Muscle layer of colon (tissue), 2 donors: ENCODE data around the gene IL34.
A peak's percentile ranks its signal among the peaks of the same experiment; 100 is the strongest.

Experiments
- H3K27ac ChIP-seq: one replicate; pipeline ENCODE4 v1.7.0; 2013; ENCODE audit warnings: low read depth, mild to moderate bottlenecking, low read length, moderate library complexity
- H3K27me3 ChIP-seq, 2 donors: one replicate each; pipeline ENCODE4 v1.7.0; 2013; ENCODE audit warnings: low read length in 2 of 2, mild to moderate bottlenecking in 2 of 2; ENCODE audit not compliant: insufficient read depth in 2 of 2, control insufficient read depth in 1 of 2
- H3K36me3 ChIP-seq: one replicate; pipeline ENCODE4 v1.7.0; 2013; ENCODE audit warnings: mild to moderate bottlenecking, low read length; ENCODE audit not compliant: insufficient read depth
- H3K4me1 ChIP-seq: one replicate; pipeline ENCODE4 v1.7.0; 2013; ENCODE audit warnings: mild to moderate bottlenecking, low read length; ENCODE audit not compliant: insufficient read depth
- H3K4me3 ChIP-seq, 2 donors: one replicate each; pipeline ENCODE4 v1.7.0; 2013; ENCODE audit warnings: low read length in 2 of 2, low read depth in 1 of 2, mild to moderate bottlenecking in 1 of 2, moderate library complexity in 1 of 2
- H3K9ac ChIP-seq: one replicate; pipeline ENCODE4 v1.7.0; 2013; ENCODE audit warnings: low read length
- H3K9me3 ChIP-seq: one replicate; pipeline ENCODE4 v1.7.0; 2013; ENCODE audit warnings: mild to moderate bottlenecking, low read length
- donor health status: abdominal sarcoma.
- donor health status: Adenocarcinoma of cecum.

The IL34 gene

DNA sequence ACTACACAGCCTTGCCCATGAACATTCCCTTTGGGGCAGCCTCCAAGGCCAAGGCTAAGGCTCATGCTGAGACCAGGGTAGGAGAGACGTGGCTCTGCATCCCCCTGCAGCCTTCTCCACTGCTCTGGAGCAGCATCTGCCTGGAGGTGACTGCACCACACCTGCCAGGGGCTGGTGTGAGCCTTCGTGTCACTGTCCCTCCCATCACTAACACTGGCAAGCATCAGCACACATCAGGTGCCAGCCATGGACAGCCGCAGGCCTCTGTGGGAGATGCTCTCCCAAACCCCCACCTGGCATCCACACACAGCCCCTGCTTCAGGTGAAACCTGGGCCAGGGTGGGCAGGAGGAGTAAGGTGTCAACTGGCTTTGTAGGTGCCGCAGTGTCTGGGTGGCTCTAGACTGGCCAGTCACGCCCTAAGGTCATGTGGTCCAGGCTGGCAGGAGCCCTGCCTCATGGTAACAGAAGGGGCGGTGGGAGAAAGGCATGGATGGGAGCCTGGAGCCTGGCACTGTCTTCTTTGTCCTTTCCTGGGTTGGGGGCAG lies 57.5 kb downstream of the IL34 start:
- Histone ChIP-seq H3K27me3 (no peaks in the 10 kb centered on the region), H3K9me3 (no peaks in the 10 kb centered on the region), H3K4me1 (peaks cover 97% of the 10 kb centered on the region), H3K9ac (peak overlapping the region; percentile 23), H3K36me3 (no peaks in the 10 kb centered on the region), H3K27ac (peak overlapping the region; percentile 90), H3K4me3 (no peak overlapping the region)

DNA sequence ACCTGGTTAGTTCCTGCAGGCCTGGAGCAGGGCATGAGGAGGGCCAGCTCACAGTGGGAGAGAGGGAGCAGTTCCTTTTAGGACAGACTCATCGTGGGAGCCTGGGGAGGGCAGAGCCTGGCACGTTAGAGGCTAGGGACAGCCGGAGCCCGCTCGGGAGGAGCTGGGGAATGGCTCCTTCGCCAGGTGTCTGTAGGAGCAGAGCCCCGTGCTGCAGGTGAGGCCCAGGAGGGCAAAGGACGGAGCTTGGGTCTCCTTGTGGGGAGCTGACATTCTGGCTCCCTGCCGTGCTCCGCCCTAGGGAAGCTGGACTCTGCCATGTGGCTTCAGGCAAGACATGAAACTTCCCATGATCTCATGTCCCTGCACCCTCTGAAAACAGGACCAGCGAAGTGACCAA lies 58.2 kb downstream of the IL34 start:
- Histone ChIP-seq H3K4me1 (peaks cover 97% of the 10 kb centered on the region), H3K36me3 (no peaks in the 10 kb centered on the region), H3K27me3 (no peaks in the 10 kb centered on the region), H3K27ac (peak overlapping the region; percentile 90), H3K9ac (peak overlapping the region; percentile 23), H3K4me3 (no peak overlapping the region), H3K9me3 (no peaks in the 10 kb centered on the region)

- Histone ChIP-seq H3K9me3 (no peaks in the 10 kb centered on the region), H3K9ac (no peak overlapping the region), H3K27me3 (no peaks in the 10 kb centered on the region), H3K4me3 (no peak overlapping the region), H3K27ac (peak overlapping the region; percentile 90), H3K4me1 (peaks cover 97% of the 10 kb centered on the region), H3K36me3 (no peaks in the 10 kb centered on the region)
Measured at GRCh38 chr16:70705056-70705455, 58.7 kb downstream of the IL34 start.

GRCh38 chr16:70706948-70707465 lies 60.6 kb downstream of the IL34 start:
- Histone ChIP-seq H3K4me1 (peaks cover 91% of the 10 kb centered on the region), H3K4me3 (peak overlapping the region in 1 of 2 donors; percentile 4), H3K9ac (peak overlapping the region; percentile 63), H3K36me3 (no peaks in the 10 kb centered on the region), H3K27me3 (no peaks in the 10 kb centered on the region), H3K27ac (peak overlapping the region; percentile 62), H3K9me3 (no peaks in the 10 kb centered on the region)

GRCh38 chr16:70708366-70709246 lies 62.2 kb downstream of the IL34 start:
- Histone ChIP-seq H3K9me3 (no peaks in the 10 kb centered on the region), H3K36me3 (no peaks in the 10 kb centered on the region), H3K4me1 (peaks cover 91% of the 10 kb centered on the region), H3K4me3 (no peak overlapping the region), H3K27me3 (no peaks in the 10 kb centered on the region), H3K27ac (peak overlapping the region; percentile 62), H3K9ac (no peak overlapping the region)

- no peaks in the 10 kb centered on the region for H3K36me3 ChIP-seq
- H3K9ac ChIP-seq = no peak overlapping the region
- H3K9me3 ChIP-seq = no peaks in the 10 kb centered on the region
- no peaks in the 10 kb centered on the region for H3K27me3 ChIP-seq
- no peak overlapping the region for H3K4me3 ChIP-seq
- peaks cover 91% of the 10 kb centered on the region for H3K4me1 ChIP-seq
- peak overlapping the region; percentile 50 for H3K27ac ChIP-seq
Measured at GRCh38 chr16:70709457-70709856, 63.1 kb downstream of the IL34 start.

- no peaks in the 10 kb centered on the region for H3K36me3 ChIP-seq
- H3K4me3 ChIP-seq = no peak overlapping the region
- no peaks in the 10 kb centered on the region for H3K9me3 ChIP-seq
- peak overlapping the region; percentile 50 for H3K27ac ChIP-seq
- no peak overlapping the region for H3K9ac ChIP-seq
- no peaks in the 10 kb centered on the region for H3K27me3 ChIP-seq
- H3K4me1 ChIP-seq = peaks cover 91% of the 10 kb centered on the region
Measured at GRCh38 chr16:70709942-70710341, 63.6 kb downstream of the IL34 start.
